Panc1 (cell line): ENCODE measurements around the gene EXOC6B. TPM values are rescaled to one million over a fixed set of nuclear protein-coding genes. Genes with fewer than 3 reads are reported as not detected.

Source experiments
- ATAC-seq: fragments of 200-7000 bp; cut with Tn5 transposase; 2 replicates; pipeline ENCODE4 v1.9.1; 2020; ENCODE audit warnings: mild to moderate bottlenecking, moderate library complexity
- BruUV-seq: library from RNA; stranded (reverse); fragments of 400-500 nt; replicated peaks from 2 replicates; lab custom pipeline; 2021; lab: Mats Ljungman, UMichigan
- CTCF ChIA-PET: fragments of 300-600 bp; sonication (Branson Sonifier 250); formaldehyde crosslinking; loops from one replicate; lab custom pipeline; 2022; ENCODE audit warnings: antibody characterized with exemption; lab: Charles Lee
- POLR2A ChIA-PET: fragments of 300-600 bp; sonication (Branson Sonifier 250); formaldehyde crosslinking; loops from one replicate; lab custom pipeline; 2022; ENCODE audit warnings: antibody characterized with exemption; lab: Charles Lee
- DNase-seq: peaks from one replicate; pipeline ENCODE4 v3.0.0-alpha.2; 2010; ENCODE audit warnings: low read depth, low spot score
- H3K27ac ChIP-seq: 2 replicates; pipeline ENCODE4 v1.5.1; 2011; ENCODE audit warnings: mild to moderate bottlenecking, low read length, inconsistent platforms
- H3K27me3 ChIP-seq: fragments of 200-500 bp; sonication (Bioruptor generic); 2 replicates; pipeline ENCODE4 v1.6.0; 2014; ENCODE audit warnings: low read length, inconsistent platforms; ENCODE audit not compliant: control insufficient read depth, insufficient read depth
- H3K36me3 ChIP-seq: fragments of 200-500 bp; sonication (Bioruptor generic); 2 replicates; pipeline ENCODE4 v1.5.1; 2014; ENCODE audit warnings: inconsistent platforms, mild to moderate bottlenecking, low read length, moderate library complexity; ENCODE audit not compliant: control insufficient read depth, insufficient read depth
- H3K4me1 ChIP-seq: 2 replicates; pipeline ENCODE4 v1.5.1; 2011; ENCODE audit warnings: inconsistent platforms, mild to moderate bottlenecking, low read length, moderate library complexity; ENCODE audit not compliant: control insufficient read depth, insufficient read depth
- H3K4me3 ChIP-seq, 2 experiments: 2 replicates each; pipeline ENCODE4 v1.5.1; 2011 to 2012; ENCODE audit warnings: low read depth in 2 of 2, low read length in 2 of 2, mild to moderate bottlenecking in 2 of 2, inconsistent platforms in 1 of 2, moderate library complexity in 1 of 2
- H3K9me3 ChIP-seq: fragments of 200-500 bp; sonication (Bioruptor generic); 2 replicates; pipeline ENCODE4 v1.5.1; 2014; ENCODE audit warnings: low read depth, mild to moderate bottlenecking, inconsistent platforms, low read length, moderate library complexity; ENCODE audit not compliant: control insufficient read depth, insufficient read depth
- POLR2AphosphoS5 ChIP-seq: IDR thresholded peaks from 2 replicates; pipeline ENCODE4 v1.6.1; 2012; ENCODE audit warnings: mild to moderate bottlenecking, low read depth, low read length, moderate library complexity
- SIN3A ChIP-seq: IDR thresholded peaks from 2 replicates; pipeline ENCODE4 v1.6.1; 2012; ENCODE audit warnings: low read depth, mild to moderate bottlenecking, low read length, moderate library complexity, borderline replicate concordance; ENCODE audit not compliant: insufficient read depth
- TCF7L2 ChIP-seq: IDR thresholded peaks from 2 replicates; pipeline ENCODE4 v1.6.1; 2011; ENCODE audit warnings: mild to moderate bottlenecking, low read depth, low read length, inconsistent platforms
- in situ Hi-C: cut with HindIII; loops from 2 replicates; pipeline ENCODE4 v1.10.0; 2016; ENCODE audit warnings: low sequenced_read_pairs, low pct_unique_long_range_greater_than_20kb
- intact Hi-C: fragments of 100-400 bp; cut with micrococcal nuclease; formaldehyde crosslinking; loops from one replicate; pipeline ENCODE4 v1.10.0; 2022; ENCODE audit not compliant: unreplicated experiment
- total RNA-seq: library from RNA; stranded (reverse); gene quantifications from one replicate; pipeline ENCODE4 v1.2.1, GENCODE V29; 2021; ENCODE audit not compliant: unreplicated experiment
- TF ChIP-seq, protein P1 (sequence below): fragments of 450-650 bp; IDR thresholded peaks from 2 replicates; pipeline ENCODE4 v1.5.1; 2017; ENCODE audit warnings: mild to moderate bottlenecking
- TF ChIP-seq, protein P2 (sequence below), 2 experiments: IDR thresholded peaks; 2 replicates each; pipeline ENCODE4 v1.6.1; 2011 to 2012; ENCODE audit warnings: low read depth in 2 of 2, control low read depth in 1 of 2, low read length in 1 of 2, mild to moderate bottlenecking in 1 of 2, moderate library complexity in 1 of 2; ENCODE audit not compliant: insufficient read depth in 1 of 2

EXOC6B gene
- total RNA-seq, 1 experiment from 2014 or later = 23.2 TPM

DNA sequence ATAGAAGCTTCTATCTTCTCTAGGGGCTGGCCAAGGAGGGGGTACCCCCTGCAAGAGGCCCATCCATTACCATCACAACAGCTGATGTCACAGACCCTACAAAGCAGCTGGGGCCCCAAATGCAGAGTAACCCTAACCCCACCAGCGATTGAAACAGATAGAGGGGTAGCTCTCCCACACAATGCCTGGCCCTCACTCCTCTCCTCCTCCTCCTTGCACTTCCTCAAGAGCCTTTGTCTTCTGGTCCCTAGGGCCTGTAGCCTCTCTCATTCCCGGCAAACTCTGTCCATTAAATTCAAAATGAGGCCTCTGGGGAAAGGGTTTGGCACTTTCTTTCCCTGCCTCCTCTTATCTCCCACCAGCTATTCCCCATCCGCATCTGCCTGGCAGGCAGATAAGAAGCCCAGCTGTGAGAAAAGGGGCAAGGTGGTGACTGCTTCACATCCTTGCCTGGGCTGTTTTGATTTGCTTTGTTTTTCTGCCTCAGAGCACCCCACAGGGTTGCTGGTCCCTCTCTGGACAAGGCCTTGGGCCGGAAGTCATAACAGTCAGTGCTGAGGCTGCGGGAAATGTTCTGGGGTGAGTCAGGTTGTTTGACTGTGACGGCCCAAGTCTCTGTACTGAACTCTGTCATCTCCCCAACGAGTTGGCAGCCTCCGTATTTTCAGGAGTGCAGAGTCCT, 652.1 kb downstream of the EXOC6B start:
- H3K27ac ChIP-seq = no peak overlapping the region
- no peaks in the 10 kb centered on the region for H3K9me3 ChIP-seq
- BruUV-seq = no TSS peak
- no peaks in the 10 kb centered on the region for H3K4me1 ChIP-seq
- intact Hi-C loops = no loop called here
- POLR2A ChIA-PET = no interaction called here
- CTCF ChIA-PET = interaction anchor here (0.5 kb wide), 1 partner anchor 187 kb away, joined by 9 read pairs; no protein-coding TSS in a partner anchor
- TF ChIP-seq SIN3A (no peak), TCF7L2 (no peak), POLR2AphosphoS5 (no peak)
- TF ChIP-seq, protein P1, sequence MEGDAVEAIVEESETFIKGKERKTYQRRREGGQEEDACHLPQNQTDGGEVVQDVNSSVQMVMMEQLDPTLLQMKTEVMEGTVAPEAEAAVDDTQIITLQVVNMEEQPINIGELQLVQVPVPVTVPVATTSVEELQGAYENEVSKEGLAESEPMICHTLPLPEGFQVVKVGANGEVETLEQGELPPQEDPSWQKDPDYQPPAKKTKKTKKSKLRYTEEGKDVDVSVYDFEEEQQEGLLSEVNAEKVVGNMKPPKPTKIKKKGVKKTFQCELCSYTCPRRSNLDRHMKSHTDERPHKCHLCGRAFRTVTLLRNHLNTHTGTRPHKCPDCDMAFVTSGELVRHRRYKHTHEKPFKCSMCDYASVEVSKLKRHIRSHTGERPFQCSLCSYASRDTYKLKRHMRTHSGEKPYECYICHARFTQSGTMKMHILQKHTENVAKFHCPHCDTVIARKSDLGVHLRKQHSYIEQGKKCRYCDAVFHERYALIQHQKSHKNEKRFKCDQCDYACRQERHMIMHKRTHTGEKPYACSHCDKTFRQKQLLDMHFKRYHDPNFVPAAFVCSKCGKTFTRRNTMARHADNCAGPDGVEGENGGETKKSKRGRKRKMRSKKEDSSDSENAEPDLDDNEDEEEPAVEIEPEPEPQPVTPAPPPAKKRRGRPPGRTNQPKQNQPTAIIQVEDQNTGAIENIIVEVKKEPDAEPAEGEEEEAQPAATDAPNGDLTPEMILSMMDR = no peak
- TF ChIP-seq, protein P2, sequence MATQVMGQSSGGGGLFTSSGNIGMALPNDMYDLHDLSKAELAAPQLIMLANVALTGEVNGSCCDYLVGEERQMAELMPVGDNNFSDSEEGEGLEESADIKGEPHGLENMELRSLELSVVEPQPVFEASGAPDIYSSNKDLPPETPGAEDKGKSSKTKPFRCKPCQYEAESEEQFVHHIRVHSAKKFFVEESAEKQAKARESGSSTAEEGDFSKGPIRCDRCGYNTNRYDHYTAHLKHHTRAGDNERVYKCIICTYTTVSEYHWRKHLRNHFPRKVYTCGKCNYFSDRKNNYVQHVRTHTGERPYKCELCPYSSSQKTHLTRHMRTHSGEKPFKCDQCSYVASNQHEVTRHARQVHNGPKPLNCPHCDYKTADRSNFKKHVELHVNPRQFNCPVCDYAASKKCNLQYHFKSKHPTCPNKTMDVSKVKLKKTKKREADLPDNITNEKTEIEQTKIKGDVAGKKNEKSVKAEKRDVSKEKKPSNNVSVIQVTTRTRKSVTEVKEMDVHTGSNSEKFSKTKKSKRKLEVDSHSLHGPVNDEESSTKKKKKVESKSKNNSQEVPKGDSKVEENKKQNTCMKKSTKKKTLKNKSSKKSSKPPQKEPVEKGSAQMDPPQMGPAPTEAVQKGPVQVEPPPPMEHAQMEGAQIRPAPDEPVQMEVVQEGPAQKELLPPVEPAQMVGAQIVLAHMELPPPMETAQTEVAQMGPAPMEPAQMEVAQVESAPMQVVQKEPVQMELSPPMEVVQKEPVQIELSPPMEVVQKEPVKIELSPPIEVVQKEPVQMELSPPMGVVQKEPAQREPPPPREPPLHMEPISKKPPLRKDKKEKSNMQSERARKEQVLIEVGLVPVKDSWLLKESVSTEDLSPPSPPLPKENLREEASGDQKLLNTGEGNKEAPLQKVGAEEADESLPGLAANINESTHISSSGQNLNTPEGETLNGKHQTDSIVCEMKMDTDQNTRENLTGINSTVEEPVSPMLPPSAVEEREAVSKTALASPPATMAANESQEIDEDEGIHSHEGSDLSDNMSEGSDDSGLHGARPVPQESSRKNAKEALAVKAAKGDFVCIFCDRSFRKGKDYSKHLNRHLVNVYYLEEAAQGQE (IDR thresholded peaks at IDR 0.05; ENCODE audit: insufficient read depth in 1 of 2, low read depth in 2 of 2, low read length in 1 of 2) = no peak
- ATAC-seq (no peak), DNase-seq (no peak)
- in situ Hi-C loops = no loop called here
- no peaks in the 10 kb centered on the region for H3K27me3 ChIP-seq
- H3K36me3 ChIP-seq = no peaks in the 10 kb centered on the region
- no peak overlapping the region for H3K4me3 ChIP-seq

DNA sequence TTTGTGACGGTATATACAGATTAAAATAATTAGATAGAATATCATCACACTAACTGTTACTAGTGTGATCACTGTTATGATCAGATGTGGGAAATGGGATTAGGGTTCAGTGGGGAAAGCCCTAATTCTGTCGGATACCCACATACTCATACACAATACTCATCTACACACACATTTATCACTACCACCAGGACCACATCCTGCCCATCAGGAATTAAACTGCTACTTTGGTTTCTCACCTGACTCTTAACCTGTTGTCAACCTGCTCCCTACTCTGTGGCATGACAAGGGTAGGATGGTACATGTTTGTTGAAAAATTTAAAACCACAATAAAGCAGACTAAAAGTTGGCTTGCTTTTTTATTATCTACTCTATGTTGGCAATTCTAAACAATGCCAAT, 653.4 kb downstream of the EXOC6B start:
- Histone ChIP-seq H3K27me3 (no peaks in the 10 kb centered on the region), H3K36me3 (no peaks in the 10 kb centered on the region), H3K4me1 (no peaks in the 10 kb centered on the region), H3K4me3 (no peak overlapping the region), H3K27ac (no peak overlapping the region), H3K9me3 (no peaks in the 10 kb centered on the region)
- ATAC-seq = no peak
- no TSS peak for BruUV-seq
- intact Hi-C loops = no loop called here
- in situ Hi-C loops = no loop called here
- DNase-seq = no peak
- TF ChIP-seq POLR2AphosphoS5 = no peak
- TF ChIP-seq, protein P2 (IDR thresholded peaks at IDR 0.05; ENCODE audit: insufficient read depth in 1 of 2, low read depth in 2 of 2, low read length in 1 of 2) = no peak
- no peak for TF ChIP-seq TCF7L2
- TF ChIP-seq SIN3A = no peak
- TF ChIP-seq, protein P1 = no peak
- ChIA-PET CTCF (no interaction called here), POLR2A (no interaction called here)
